MCF 10A (cell line): ENCODE data around the gene DIP2A. TPM values are rescaled to one million over a fixed set of nuclear protein-coding genes. Genes with fewer than 3 reads are reported as not detected.

Experiments used
- BruUV-seq: library from RNA; stranded (reverse); fragments of 400-500 nt; replicated peaks from 2 replicates; lab custom pipeline; 2021; lab: Mats Ljungman, UMichigan
- CTCF ChIA-PET: fragments of 300-600 bp; sonication (Branson Sonifier 250); formaldehyde crosslinking; extraction: SDS; loops from one replicate; lab custom pipeline; 2021; ENCODE audit warnings: antibody characterized with exemption, inconsistent platforms; lab: Yijun Ruan, JAX
- POLR2A ChIA-PET: fragments of 300-600, 350-650 bp; sonication (Branson Sonifier 250); formaldehyde crosslinking; extraction: SDS; loops from one replicate; lab custom pipeline; 2020; ENCODE audit warnings: antibody characterized with exemption, inconsistent platforms; lab: Yijun Ruan, JAX
- DNase-seq: peaks from one replicate; pipeline ENCODE4 v3.0.0-alpha.2; 2018; ENCODE audit not compliant: unreplicated experiment
- H3K27ac Mint-ChIP-seq: one replicate; pipeline ENCODE4 v1.8.0; 2022; ENCODE audit warnings: mild to moderate bottlenecking, low read depth, mixed read lengths; ENCODE audit not compliant: unreplicated experiment
- H3K27me3 Mint-ChIP-seq: one replicate; pipeline ENCODE4 v1.8.0; 2022; ENCODE audit warnings: mixed read lengths; ENCODE audit not compliant: insufficient read depth, unreplicated experiment
- H3K36me3 Mint-ChIP-seq: one replicate; pipeline ENCODE4 v1.8.0; 2022; ENCODE audit warnings: mild to moderate bottlenecking, moderate library complexity, mixed read lengths; ENCODE audit not compliant: insufficient read depth, unreplicated experiment
- H3K4me1 Mint-ChIP-seq: one replicate; pipeline ENCODE4 v1.8.0; 2022; ENCODE audit warnings: mixed read lengths; ENCODE audit not compliant: insufficient read depth, unreplicated experiment
- H3K4me3 Mint-ChIP-seq: one replicate; pipeline ENCODE4 v1.8.0; 2022; ENCODE audit warnings: mild to moderate bottlenecking, moderate library complexity, mixed read lengths; ENCODE audit not compliant: unreplicated experiment
- H3K9me3 Mint-ChIP-seq: one replicate; pipeline ENCODE4 v1.8.0; 2022; ENCODE audit warnings: mixed read lengths; ENCODE audit not compliant: unreplicated experiment
- intact Hi-C: fragments of 100-400 bp; cut with micrococcal nuclease; formaldehyde crosslinking; loops from 2 replicates; pipeline ENCODE4 v1.14.1; 2022
- total RNA-seq: library from RNA; stranded (reverse); gene quantifications from 2 replicates; pipeline ENCODE4 v1.2.3, GENCODE V29; 2022
- TF ChIP-seq, protein P1 (sequence below): fragments of 200-600 bp; IDR thresholded peaks from one replicate; pipeline ENCODE4 v1.8.0; 2022; ENCODE audit warnings: antibody characterized with exemption, mild to moderate bottlenecking; ENCODE audit not compliant: unreplicated experiment

Gene DIP2A
- total RNA-seq, 1 experiment from 2014 or later = 39.6 TPM

DNA sequence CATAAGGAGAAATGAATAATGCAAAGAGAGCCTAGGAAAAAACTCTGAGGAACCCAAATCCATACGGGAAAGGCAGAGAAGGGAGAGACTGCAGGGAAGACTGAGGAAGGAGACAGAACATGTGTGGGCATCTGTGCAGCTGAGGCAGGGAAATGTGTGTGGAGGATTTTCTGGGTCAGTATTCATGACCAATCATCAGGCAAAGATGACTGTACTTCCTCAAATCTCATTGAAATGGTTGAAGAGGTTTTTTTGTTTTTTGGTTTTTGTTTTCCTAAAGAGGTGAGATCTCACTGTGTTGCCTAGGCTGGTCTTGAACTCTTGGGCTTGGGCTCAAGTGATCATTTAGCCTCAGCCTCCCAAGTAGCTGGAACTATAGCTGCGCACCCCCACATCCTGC, 15.7 kb downstream of the DIP2A start:
- ChIA-PET POLR2A (interaction anchor here (0.8 to 5.4 kb wide), 2 partner anchors 15 kb away, joined by 3 to 38 read pairs; partner anchors contain the start of gene DIP2A), CTCF (no interaction called here)
- Mint-ChIP-seq H3K27me3 (no peaks in the 10 kb centered on the region), H3K27ac (no peak overlapping the region), H3K4me1 (peaks cover 26% of the 10 kb centered on the region), H3K4me3 (no peak overlapping the region), H3K9me3 (peaks cover 8% of the 10 kb centered on the region), H3K36me3 (peaks cover 18% of the 10 kb centered on the region)
- intact Hi-C loops = no loop called here
- no peak for DNase-seq
- TF ChIP-seq, protein P1, sequence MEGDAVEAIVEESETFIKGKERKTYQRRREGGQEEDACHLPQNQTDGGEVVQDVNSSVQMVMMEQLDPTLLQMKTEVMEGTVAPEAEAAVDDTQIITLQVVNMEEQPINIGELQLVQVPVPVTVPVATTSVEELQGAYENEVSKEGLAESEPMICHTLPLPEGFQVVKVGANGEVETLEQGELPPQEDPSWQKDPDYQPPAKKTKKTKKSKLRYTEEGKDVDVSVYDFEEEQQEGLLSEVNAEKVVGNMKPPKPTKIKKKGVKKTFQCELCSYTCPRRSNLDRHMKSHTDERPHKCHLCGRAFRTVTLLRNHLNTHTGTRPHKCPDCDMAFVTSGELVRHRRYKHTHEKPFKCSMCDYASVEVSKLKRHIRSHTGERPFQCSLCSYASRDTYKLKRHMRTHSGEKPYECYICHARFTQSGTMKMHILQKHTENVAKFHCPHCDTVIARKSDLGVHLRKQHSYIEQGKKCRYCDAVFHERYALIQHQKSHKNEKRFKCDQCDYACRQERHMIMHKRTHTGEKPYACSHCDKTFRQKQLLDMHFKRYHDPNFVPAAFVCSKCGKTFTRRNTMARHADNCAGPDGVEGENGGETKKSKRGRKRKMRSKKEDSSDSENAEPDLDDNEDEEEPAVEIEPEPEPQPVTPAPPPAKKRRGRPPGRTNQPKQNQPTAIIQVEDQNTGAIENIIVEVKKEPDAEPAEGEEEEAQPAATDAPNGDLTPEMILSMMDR = no peak
- no TSS peak for BruUV-seq

DNA sequence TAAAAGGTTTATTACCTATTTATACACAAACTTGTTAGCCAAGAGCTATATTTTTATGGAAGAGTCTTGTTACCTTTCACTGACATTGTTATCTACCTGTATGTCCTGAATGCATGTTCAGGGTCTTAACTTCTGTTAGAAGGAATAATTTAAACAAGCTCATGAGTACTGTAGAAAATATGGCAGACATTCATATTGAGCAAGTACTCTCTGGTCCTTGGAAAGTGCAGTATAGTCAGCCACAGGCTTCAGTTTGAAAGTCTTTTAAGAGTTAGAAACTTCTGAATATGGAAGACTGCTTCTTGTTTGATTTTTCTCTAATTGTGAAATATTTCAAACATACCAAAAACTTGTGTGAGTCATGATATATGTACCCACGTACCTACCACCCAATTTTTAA, 16.6 kb downstream of the DIP2A start:
- no TSS peak for BruUV-seq
- peaks cover 8% of the 10 kb centered on the region for H3K9me3 Mint-ChIP-seq
- H3K27me3 Mint-ChIP-seq = no peaks in the 10 kb centered on the region
- TF ChIP-seq, protein P1 = no peak
- peaks cover 26% of the 10 kb centered on the region for H3K4me1 Mint-ChIP-seq
- peaks cover 18% of the 10 kb centered on the region for H3K36me3 Mint-ChIP-seq
- no peak overlapping the region for H3K27ac Mint-ChIP-seq
- no peak for DNase-seq
- ChIA-PET POLR2A (interaction anchor here (0.8 kb wide), 1 partner anchor 16 kb away, joined by 3 read pairs; no protein-coding TSS in a partner anchor), CTCF (no interaction called here)
- H3K4me3 Mint-ChIP-seq = no peak overlapping the region
- intact Hi-C loops = no loop called here

DNA sequence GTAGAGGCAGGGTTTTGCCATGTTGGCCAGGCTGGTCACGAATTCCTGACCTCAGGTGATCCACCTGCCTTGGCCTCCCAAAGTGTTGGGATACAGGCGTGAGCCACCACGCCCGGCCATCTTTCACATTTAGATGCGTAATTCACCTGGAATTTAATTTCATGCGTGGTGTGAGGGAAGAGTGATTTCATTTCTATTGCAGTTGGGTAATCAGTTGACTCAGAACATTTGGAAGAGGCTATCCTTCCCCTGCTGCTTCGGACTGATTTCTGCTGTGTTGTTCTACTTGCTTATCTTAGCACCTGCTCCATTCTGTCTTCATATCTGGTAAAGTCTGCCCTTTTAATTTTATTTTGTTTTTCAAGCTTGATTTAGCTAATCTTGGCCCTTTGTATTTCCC, 19.1 kb downstream of the DIP2A start:
- intact Hi-C loops = no loop called here
- Mint-ChIP-seq H3K36me3 (peaks cover 18% of the 10 kb centered on the region), H3K4me3 (no peak overlapping the region), H3K4me1 (peaks cover 21% of the 10 kb centered on the region), H3K27ac (peak overlapping the region; percentile 60), H3K9me3 (peaks cover 8% of the 10 kb centered on the region), H3K27me3 (no peaks in the 10 kb centered on the region)
- DNase-seq = peak; percentile 83
- TF ChIP-seq, protein P1 = no peak
- no TSS peak for BruUV-seq
- POLR2A ChIA-PET = interaction anchor here (0.6 to 2.7 kb wide), 8 partner anchors 10 to 183 kb away, joined by 3 to 22 read pairs (median 4); partner anchors contain the start of genes DIP2A and PRMT2
- CTCF ChIA-PET = interaction anchor here (0.6 to 0.7 kb wide), 2 partner anchors 136 to 197 kb away, joined by 4 to 8 read pairs; no protein-coding TSS in a partner anchor

DNA sequence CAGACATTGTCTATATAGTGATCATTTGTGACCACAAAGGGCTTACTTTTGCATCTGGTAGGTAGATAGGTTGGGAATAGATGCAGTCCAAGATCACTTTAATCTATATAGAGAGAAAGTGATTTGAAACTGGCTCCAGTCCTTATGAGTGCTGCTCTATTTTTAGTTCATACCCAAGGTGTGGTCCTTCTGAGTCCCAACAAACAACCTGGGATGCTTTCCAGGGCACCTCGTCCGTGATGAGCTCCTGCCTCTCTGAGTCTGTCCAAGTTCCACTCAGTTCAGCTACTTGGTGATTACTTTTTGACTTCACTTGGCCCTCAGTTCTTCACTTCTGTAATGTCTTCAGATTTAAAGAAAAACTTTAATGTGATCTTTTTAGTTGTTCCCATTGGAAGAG, 20.2 kb downstream of the DIP2A start:
- ChIA-PET POLR2A (interaction anchor here (0.8 to 2.7 kb wide), 7 partner anchors 12 to 184 kb away, joined by 3 to 22 read pairs (median 4); partner anchors contain the start of genes DIP2A and PRMT2), CTCF (interaction anchor here (0.7 kb wide), 1 partner anchor 161 kb away, joined by 3 read pairs; no protein-coding TSS in a partner anchor)
- no peaks in the 10 kb centered on the region for H3K27me3 Mint-ChIP-seq
- DNase-seq = no peak
- intact Hi-C loops = no loop called here
- H3K9me3 Mint-ChIP-seq = peaks cover 8% of the 10 kb centered on the region
- TF ChIP-seq, protein P1 = no peak
- H3K4me1 Mint-ChIP-seq = peaks cover 29% of the 10 kb centered on the region
- BruUV-seq = no TSS peak
- H3K4me3 Mint-ChIP-seq = no peak overlapping the region
- H3K27ac Mint-ChIP-seq = peak overlapping the region; percentile 60
- peaks cover 18% of the 10 kb centered on the region for H3K36me3 Mint-ChIP-seq
